Activated CD4-positive, CD25-positive, alpha-beta regulatory T cell treated with anti-CD3 and anti-CD28 coated beads, Interleukin-2, amount 50 U/mL, for 24 hours (primary cell): ENCODE measurements around the gene PIK3R2.

Experiments
- ATAC-seq, 2 donors: fragments of 150-1000 bp; cut with Tn5 transposase; one replicate each; pipeline ENCODE4 v1.10.0; 2021; ENCODE audit warnings: mild to moderate bottlenecking in 1 of 2, moderate library complexity in 1 of 2

PIK3R2 gene

DNA sequence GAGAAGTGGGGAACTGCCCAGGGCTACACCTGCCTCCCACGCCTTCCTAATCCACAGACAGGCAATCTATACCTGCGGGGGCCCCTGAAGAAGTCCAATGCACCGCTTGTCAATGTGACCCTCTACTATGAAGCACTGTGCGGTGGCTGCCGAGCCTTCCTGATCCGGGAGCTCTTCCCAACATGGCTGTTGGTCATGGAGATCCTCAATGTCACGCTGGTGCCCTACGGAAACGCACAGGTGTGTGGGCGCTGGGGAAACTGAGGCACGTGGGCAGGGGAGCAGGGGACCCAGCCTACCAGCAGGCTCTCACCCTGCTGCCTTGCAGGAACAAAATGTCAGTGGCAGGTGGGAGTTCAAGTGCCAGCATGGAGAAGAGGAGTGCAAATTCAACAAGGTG, 22.0 kb downstream of the PIK3R2 start:
- ATAC-seq = no peak

DNA sequence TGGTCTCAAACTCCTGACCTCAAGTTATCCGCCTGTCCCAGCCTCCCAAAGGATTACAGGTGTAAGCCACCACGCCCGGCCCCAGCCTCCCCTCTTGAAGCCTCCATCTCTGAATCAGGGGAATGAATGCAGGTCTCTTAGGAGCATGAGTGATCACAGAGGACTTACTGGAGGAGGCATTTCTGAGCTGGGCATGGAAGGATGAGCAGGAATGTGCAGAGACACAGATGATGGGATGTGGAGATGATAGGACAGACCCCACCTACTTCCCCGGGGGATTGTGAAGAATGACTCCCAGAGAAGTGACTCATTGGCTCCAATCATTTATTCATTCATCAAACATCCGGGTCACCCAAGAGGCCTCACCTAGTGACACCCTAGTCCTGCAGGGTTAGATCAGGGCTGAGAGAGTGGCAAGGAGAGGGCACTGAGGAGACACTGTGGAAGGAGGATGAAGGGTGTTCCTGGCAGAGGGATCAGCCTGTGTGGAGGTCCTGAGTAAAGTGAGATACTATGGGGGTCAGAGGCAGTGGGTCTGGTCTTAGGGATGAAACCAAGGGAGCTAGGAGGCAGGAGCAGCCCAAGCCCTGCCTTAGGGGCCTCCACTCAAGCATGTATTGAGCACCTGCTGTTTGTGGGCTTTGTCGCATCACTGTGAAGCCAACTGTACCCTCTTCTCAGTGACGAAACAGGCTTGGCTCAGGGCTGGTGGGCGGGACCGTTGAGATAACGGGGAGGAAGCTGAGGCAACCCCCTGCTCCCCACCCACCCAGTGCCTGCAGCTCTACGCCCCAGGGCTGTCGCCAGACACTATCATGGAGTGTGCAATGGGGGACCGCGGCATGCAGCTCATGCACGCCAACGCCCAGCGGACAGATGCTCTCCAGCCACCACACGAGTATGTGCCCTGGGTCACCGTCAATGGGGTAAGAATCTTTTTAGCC, 23.7 kb downstream of the PIK3R2 start:
- no peak for ATAC-seq

DNA sequence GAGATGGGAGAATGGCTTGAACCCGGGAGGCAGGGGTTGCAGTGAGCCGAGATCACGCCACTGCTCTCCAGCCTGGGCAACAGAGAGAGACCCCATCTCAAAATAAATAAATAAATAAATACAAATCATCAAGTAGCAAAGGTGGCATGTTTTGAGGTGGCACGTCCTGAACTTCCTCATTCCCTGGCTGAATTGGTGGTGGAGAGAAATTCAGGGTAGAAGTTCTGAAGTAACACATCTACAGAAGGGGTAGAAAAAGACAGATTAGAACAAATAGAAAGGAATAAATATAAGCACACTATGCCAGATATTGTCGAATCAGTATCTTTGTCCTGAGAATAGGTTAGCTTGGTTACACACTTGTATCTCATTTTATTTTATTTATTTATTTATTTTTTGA, 27.0 kb downstream of the PIK3R2 start:
- no peak for ATAC-seq

DNA sequence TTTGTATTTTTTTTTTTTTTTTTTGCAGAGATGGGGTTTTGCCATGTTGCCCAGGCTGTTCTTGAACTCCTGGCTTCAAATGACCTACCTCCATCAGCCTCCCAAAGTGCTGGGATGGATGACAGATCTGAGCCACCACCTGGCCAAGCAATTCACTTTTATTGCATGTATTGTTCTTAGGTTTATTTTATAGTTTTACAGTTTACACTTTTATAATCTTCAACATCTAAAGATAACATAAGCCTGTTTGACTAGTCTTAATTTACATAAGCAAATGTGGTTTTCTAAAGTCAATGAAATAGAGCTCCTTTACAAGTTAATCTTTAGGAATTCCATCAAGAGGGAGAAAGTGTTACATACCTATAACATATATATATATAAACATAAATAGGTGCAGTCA, 30.6 kb downstream of the PIK3R2 start:
- no peak for ATAC-seq

DNA sequence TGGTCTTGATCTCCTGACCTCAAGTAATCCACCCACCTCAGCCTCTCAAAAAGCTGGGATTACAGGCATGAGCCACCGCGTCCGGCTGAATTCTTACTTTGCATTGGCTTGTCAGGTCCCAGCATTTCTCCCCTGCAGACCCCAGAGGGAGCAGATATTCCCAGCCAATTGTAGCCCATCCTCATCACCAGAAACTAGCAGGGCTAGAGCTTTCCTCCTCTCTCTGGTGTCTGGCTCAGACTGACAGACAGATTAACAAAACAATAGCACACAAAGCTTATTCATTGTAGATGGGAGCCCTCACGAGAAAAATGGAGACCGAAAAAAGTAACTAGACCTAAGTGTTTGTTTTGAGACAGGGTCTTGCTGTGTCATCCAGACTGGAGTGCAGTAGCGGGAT, 32.6 kb downstream of the PIK3R2 start:
- ATAC-seq = no peak

DNA sequence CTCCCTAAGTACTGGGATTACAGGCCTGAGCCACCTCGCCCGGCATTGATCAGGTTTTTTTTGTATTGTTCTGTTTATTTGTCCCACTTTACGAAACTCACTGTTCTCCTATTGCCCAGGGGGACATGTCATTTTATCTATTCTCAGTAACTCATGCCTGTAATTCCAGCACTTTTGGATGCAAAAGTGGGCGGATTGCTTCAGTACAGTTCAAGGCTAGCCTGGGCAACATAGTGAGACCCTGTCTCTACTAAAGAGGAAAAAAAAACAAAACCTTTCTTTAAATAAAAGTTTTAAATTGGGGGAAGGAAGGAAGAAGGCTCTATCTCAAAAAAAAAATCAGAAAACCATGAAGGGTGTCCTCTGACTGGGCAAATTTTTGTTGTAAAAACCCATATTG, 37.3 kb downstream of the PIK3R2 start:
- ATAC-seq = no peak

DNA sequence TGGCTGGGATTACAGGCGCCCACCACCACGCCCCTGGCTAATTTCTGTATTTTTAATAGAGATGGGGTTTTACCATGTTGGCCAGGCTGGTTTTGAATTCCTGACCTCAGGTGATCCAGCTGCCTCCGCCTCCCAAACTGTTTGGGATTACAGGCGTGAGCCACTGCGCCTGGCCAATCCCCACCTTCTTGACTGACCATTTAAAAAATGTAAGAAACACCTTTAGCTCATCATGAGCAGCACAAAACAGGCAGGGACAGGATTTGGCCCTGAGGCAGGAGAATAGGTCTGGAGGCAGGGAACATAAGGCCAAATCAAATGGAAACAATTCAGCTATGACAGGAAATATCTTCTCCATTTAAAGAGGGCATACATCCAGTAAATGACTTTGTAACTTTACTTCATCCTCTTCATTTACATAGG, 38.7 kb downstream of the PIK3R2 start:
- ATAC-seq = no peak

DNA sequence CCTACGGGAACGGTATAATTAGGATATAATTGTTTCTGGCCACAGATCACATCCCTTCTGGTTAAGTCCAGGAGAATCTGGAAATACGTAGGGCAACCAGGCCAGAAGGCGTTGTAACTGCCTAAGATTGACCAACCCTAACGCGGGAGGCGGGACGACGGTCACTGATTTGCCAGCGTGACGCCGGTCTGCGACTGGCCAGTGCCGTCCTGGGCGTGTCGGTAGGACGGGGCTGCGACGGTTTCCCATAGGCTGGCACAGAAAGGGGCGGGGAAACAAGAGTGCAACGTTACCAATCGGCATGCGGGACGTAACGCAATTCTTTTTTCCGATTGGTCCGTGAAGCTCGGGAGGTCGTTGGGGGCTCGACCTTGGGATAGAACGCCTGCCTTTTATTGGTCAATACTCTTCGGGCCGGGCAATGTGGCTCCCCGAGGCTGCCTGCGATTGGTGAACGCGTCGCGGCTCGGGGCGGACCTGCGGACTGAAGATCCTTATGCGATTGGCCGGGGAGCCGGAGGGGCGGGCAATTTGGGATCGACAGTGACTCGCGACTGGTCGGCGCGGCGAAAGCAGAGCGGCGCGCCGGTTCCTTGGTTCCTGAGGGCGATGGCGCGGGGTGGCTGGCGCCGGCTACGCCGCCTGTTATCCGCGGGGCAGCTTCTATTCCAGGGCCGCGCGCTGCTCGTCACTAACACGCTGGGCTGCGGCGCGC, 39.9 kb downstream of the PIK3R2 start, which contains the start of gene MPV17L2:
TSS of gene MPV17L2 (plus strand) at position 546 of the 715 bp plus-strand sequence. CDS start at position 610, 64 bp downstream.
- peak; percentile 93 to 94 for ATAC-seq

DNA sequence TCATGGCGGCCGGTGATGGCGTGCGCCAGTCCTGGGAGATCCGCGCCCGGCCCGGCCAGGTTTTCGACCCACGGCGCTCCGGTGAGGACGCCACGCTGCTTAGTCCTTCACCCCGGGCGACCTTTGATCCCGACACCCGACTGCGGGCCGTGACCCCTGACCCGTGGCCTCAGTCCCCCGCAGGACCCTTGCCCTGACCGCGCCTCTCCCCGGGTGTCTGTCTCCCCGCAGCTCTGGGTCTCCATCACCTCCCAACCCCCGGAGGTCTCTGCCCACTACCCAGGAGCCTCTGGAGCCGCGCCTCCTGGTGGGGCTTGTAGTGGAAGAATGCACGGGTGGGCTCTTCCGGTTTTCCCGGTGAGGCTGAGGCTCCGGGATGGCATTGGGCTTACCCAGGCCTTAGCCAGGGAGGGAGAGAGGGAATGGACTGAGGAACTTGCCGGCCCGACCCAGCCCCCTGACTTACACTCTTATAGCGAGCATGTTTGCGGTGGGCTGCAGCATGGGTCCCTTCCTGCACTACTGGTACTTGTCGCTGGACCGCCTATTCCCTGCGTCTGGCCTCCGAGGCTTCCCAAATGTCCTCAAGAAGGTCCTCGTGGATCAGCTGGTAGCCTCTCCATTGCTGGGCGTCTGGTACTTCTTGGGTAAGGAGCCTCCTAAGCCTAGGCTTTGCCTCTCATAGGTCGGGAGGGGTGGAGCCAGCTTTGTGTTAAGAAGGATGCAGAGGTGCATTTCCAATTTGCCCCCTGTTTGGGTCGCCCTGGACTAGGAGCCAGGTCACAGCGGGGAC, 40.6 kb downstream of the PIK3R2 start:
- no peak for ATAC-seq

DNA sequence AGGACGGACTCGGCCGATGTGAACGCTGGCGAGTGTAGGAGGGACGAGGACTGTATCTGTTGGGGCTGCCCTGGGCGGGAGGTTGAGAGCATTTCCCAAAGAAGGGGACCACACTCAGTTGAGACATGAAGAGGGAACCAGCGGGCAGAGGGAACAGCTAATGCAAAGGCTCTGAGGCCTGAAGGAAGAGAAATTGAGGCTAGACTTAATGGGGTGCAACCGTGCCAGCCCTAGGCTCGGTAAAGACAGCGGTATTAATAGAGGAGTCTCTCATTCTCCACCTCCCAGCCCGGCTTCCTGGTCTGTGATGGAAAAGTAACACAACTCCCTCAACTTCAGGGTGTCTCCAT, 41.2 kb downstream of the PIK3R2 start:
- ATAC-seq = no peak

DNA sequence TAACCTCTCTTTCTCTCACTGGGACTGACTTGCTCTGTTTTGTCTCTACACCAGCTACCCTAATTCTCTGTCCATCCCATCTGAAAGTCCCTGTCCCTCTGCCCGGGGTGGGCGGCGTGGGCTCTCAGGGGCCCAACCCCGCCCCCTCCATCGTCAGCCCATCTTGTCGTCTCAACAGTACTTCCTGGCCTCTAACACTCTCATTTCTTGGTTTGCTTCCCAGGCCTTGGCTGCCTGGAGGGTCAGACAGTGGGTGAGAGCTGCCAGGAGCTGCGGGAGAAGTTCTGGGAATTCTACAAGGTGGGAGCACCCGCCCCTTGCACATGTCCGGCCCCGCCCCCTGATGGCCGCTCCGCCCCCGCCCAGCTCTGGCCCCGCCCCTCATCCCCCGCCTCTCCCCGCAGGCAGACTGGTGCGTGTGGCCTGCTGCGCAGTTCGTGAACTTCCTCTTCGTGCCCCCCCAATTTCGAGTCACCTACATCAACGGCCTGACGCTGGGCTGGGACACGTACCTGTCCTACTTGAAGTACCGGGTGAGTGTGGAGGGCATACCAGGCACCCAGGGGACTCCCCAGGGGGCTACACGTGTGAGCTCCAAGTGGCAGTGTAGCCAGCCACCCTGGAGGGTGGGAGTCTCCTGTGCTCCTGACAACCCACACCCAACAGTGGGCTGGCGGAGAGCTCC, 41.7 kb downstream of the PIK3R2 start:
- ATAC-seq = no peak

DNA sequence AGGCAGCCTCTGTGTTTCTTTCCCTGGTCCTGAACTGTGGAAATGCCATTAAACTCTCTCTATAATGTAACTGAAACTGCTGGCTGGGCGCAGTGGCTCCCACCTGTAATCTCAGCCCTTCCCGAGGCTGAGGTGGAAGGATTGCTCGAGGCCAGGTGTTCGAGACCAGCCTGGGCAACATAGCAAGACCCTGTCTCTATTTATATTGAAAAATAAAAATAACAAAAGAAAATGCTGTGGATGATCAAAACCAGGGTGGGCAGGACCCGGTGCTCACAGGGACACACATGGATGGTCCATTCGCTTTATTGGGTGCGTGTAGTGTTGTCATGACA, 43.5 kb downstream of the PIK3R2 start:
- no peak for ATAC-seq

DNA sequence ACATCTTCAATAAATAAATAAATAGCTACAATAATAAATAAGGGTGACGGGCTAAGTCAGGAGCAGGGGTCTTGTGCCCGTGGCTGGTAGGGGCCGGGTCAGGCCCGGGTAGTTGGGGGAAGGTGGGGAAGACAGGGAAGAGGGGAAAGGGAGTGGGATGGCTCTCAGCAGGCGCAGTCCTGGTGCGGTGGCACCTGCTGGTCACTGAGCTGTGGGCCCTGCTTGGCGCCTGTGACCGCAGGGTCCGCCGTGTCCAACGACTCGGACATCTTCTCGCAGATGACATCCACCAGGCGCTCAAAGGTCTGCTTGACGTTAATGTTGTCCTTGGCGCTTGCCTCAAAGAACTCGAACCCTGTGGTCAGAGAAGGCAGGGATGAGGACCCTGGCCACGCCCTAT, 44.3 kb downstream of the PIK3R2 start:
- no peak for ATAC-seq

DNA sequence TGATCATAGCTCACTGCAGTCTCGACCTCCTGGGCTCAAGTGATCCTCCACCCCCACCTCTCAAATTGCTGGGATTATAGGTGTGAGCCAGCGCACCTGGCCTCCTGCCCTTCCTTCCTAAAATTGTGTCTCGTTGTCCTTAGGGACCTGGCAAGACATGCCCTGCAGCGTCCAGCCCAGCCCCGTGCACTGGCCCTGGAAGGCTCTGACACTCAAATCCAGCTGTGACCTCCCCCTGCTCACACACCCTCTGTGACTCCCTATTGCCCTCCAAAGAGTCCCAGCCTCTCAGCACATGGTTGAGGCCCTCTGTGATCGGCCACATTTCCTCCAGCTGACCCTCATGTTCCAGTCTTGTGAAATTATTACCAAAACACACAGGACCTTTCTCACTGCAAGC, 45.0 kb downstream of the PIK3R2 start:
- no peak for ATAC-seq

DNA sequence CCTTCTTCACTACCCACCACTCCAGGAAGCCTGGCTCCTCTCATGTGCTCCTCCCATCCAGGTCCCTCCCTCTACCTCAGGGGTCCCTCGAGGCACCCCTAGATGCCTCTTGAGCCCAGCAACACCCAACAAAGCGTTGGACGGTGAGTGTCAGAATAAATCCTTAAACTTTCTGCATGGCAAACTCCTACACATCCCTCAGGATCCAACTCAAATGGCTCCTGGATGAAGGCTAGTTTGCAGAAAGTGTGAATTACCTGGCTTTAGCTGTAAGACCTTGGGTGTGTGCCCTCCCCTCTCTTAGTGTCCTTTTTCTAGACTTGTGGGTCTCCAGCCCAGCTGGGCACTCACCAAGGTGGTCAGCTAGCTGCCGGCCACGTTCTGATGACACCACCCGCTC, 45.4 kb downstream of the PIK3R2 start:
- ATAC-seq = no peak

DNA sequence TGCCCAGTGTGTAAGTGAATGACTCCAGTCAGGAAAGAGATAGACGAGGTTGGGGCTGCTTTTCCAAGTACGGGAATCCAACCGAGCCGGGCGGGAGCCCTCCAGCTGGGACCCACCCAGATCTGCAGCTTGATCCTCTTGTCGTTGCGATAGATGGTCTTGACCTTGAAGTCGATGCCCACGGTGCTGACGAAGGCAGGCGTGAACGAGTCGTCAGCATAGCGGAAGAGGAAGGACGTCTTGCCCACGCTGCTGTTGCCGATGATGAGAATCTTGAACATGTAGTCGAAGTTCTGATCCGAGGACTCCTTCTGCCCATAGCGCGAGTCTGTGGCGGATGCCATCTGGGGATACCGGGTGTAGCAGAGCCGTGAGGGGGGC, 49.4 kb downstream of the PIK3R2 start:
- ATAC-seq = no peak

DNA sequence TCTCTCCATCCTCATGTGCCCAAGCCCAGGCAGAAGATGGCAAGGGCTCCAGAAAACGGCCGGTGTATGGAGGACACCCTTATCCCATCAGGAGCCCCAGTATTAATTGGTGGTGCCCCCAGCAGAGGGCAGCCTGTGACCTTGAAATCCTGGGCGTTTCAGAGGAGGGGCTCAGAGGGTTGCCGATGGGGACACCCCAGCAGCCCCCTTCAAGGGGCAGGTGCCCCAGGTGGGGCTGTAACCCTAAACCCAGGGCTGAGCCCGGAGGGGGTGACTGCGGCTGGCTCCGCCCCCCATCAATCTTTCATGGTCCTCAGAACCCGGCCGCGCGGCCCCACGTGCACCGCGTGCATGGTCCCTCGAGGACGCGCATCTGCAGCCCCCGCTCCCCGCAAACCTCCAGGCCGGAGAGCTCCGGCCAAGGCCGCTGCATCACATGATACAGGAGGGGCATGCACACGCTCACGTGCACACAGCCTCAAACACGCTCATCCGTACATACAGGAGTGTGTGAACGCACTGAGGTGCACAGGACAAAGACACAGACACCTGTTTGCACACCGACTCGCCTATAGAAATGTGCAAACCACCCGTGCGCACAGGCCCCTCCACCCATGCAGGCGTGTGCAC, 49.9 kb downstream of the PIK3R2 start:
- ATAC-seq = no peak

DNA sequence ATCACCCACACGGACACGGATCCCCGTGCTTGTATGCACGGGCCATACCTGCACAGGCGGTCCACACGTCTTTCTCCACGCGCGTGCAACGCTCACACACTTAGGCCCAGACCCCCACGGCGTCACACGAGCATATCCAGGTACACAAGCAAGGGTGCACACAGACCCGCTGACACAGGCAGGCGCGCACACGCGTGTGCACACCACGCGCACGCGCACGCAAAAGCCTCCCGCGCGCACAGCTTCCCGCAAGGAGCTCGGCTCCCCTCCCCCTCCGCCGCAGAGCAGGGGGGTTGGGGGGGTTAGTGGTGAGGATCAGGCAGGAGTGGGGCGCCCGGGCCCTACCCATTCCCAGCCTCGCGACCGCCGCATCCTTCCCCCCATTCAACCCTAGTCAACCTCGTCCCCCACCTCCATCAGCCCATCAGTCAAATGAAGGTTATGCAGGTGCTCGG, 50.5 kb downstream of the PIK3R2 start:
- ATAC-seq = peak; percentile 3 to 6

DNA sequence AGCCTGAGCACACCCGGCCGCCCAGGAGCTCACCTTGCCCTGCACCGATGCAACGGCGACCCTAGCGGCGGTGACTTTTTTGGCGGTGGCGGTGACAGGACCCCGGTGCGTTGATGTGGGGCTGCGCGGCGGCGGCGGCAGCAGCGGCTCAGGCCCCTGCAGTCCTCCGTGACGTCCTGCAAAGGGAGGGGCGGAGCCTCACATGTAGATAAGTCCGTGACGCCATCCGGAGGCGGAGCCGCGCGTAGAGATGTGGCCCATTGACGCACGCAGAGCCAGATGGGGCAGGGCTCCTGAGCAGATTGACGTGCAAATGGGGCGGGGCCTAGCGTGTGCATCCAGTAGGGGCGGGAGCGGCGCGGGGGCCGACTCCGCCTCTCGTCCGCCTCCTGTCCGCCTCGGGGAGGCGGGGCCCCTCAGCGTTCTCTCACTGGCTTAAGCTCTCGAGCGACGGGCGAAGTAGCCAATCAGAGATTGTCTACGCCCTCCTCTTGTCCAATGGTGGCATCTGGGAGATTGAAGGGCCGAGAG, 51.0 kb downstream of the PIK3R2 start, which contains the start of gene RAB3A:
TSS of gene RAB3A (minus strand) at position 180 of the 531 bp plus-strand sequence. CDS start 1,302 bp downstream, outside the sequence.
- peak; percentile 90 to 92 for ATAC-seq

DNA sequence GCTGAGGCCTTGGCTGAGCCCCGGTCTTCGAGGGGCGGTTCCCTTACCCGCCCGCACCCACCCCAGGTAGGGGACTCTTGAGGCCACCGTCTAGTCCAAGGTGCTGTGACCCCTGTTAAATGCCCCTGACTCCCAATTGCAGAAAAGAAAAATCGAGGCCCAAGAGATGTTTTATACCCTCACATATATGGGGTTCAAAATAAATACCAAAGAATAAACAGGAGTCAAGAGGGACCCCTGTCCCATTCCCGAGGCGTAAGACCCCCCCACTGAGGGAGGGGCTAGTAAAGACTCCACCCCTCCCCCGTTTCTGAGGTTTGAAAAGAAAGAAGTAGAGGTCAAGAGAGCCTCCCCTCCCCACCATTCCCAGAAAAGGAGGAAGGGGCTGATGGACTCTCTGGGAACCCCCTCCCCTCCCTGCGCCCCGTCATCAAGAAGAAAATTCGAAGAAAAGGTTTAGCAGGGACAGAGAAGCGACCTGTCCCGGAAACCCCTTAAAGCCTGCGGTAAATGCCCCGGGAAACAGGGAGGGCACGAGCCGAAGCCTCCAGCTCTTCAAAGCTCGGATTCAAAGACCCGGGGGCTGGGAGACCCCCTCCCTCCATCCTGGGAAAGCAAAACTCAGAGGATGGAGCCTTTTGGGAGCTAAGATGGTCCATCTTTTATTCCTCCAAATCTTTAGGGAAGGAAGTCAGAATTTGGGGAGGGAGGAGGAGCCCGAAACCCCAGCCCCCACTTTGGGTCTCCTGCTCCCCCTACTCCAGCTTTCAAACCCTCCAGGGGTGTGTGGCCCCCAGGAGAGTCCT, 51.6 kb downstream of the PIK3R2 start:
- peak in 1 of 2 donors; percentile 0 for ATAC-seq
